Measurements from ENCODE around the gene NRCAM.

Gene NRCAM

DNA sequence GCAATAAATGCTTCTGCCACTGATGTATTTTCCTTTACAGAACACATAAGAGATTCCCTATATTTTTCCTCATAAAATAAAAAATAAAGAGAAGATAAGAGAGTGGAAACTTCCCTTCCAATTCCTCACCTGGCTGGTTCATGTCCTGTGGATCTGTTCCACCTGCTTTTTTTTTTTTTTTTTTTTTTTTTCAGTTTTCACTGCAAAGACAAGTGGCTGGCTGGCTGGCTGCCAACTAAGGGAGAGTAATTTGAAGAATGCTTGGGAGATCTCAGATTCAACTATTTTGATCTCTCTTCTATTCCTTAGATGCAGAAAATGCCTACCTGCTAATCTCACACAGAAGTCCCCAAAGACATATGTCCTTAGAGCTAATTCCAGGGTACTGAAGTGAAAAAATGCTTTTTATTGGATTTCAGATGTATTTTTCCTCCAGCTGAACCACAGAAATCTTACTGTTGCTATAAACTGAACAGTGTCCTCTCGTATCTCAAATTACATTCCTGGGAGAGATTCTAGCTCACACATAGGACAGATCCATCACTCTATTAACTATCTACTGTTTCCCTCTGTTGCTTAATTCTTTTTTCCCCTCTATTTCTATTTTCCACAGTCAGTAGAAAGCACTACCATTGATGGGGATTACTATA is 120.8 kb downstream of the NRCAM start:
- DNase-seq, result no peak

DNA sequence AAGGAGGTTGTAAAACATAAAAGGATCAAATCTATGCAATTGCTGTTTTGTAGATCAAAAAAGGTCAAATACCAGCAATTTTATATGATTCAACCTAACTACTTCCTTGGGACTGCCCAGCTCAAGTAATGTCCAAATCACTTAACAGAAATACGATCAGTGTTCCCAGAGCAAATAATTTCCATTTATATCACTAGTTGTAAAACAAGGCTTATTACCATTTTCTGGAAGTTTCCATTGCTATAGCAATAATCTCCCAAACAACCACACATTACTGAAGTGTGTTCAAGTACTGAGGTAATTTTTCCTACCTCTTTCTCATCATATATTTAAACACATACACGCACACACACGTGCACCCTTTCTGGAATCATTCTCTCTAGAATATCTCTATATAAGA is 123.3 kb downstream of the NRCAM start:
- no peak for DNase-seq

- DNase-seq, result no peak
Observed at GRCh38 chr7:108331971-108332370, 124.3 kb downstream of the NRCAM start.

DNA sequence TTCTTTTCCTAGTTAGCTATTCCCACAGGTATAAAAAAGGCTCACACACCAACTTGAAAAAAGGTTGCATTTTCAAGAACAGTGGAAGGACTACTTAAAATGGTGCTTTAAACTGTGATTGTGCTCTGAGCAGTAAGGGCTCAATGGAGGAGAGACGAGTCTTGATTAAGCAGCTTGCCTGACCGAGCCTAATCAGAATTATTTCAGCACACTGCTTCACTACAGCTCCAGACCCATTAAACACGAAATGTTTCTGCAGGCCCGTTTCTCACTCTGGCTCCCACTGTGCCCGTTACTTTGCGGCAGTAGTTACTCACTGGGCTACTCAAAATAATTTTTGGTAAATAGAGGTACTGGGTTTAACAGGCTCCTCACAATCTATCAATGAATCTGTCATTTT is 126.0 kb downstream of the NRCAM start:
- no peak for DNase-seq

- DNase-seq, result no peak
Observed at GRCh38 chr7:108329514-108329913, 126.7 kb downstream of the NRCAM start.

- DNase-seq, result peak in 1 of 2 donors; percentile 3
Observed at GRCh38 chr7:108328174-108328651, 128.0 kb downstream of the NRCAM start.

DNA sequence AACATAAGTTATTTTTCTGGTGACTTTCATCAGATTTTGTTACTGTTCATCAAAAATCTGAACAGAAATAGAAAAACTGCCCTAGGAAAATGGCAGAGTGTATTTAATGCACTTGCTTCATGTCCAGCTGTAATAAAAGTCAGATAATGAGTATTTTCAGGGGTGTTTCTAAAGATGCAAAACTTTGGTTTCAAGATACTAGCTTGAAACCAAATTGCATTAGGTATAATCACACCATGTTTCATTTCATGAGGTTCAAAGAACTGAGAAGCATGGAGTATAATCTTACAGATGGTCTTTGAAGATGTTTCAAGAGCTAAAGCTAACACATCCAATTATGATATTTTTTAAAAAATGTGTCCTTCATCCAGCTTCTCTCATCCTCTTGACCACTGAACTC is 128.9 kb downstream of the NRCAM start:
- no peak for DNase-seq

DNA sequence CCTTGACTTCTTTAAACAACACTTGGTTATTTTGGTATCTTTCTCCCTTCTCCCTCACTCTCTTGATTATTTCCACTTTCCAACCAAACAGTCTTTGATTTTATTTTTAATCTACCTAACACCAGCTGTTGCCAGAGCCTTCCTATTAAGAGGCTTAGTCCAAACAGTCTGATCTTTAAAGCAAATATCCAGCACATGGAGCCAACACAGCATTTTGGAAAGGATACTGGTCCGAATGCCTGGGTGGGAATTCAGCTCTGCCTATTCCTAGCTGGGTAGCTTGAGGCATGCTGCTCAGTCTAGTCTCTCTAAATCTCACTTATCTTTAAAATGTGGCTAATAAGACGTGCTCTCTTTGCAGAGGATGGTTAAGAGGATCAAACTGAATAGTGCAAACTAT is 129.3 kb downstream of the NRCAM start:
- DNase-seq, result no peak

GRCh38 chr7:108324053-108325038 is 131.9 kb downstream of the NRCAM start:
- DNase-seq, result no peak

DNA sequence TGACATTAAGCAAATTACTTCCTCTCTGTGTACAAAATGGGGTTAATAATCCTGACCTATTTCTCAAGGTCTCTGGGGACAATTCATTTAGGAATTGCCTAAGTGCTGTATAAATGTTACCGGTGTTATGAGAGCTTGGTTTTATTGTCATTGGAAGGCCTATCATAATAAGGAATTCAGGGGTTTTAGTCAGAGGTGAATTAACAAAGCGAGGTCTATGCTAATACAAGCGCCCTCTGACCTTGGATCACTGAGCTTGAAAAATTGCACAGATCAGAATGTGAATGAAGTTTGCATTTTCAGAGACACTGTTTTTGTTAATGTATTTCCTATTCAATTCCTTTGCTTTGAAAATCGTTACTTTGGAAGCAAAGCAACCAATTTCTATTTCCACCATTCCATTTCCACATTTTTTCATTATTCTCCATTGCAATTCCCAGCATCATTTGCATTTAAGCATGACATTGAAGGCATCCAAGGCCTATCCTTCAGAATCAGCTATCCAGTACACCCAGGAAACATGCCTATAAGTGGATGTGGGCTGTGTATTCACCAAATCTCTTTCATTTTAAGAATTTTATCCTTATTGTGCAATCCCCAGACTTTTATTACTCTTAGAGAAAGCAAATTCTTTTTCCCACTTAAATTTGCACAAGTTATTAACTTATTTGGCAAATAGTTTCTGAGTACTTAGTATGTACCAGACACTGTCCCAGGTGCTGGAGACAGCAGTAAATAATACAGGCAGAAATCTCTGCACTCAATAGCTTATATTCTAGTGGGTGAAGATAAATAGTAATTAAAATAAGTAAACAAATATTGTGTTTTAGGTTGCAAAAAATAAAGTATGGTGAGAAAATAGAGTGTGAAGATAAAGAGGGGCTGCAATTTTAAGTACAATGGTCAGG is 133.1 kb downstream of the NRCAM start:
- no peak for DNase-seq

- DNase-seq, result no peak
Observed at GRCh38 chr7:108322046-108322445, 134.2 kb downstream of the NRCAM start.

DNA sequence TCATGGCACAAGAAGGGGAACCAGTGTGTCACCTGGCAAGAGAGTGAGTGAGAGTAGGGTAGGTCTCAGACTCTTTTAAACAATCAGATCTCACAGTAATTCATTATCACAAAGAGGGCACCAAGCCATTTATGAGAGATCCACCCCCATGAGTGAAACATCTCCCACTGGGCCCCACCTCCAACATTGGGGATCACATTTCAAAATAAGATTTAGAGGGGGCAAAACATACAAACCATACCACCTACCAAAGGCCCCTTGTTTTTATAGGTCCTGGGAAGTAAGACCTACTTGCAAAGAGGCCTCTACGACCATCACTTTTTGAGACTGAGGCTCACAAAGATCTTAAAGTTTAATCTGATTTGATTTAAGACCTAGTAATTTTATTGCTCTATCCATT is 134.9 kb downstream of the NRCAM start:
- no peak for DNase-seq

GRCh38 chr7:108316708-108317107 is 139.5 kb downstream of the NRCAM start:
- DNase-seq, result no peak

DNA sequence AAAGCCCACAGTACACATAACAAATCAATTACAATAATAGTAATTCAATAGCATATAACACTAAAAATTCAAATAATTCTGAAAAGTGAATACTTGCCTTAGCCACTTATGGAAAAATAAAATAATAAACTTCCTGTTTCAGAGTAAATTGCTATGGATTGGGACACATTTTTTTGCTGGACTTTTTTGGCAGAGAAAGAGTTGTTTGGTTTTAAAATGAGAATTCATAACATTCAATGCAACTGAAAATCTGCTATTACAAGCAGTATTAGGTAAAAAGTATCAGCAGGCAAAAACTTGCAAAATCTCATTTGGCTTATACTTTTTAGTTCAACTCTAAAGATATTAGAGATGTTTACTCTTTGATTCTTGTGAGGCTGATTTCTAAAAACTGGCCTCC is 141.7 kb downstream of the NRCAM start:
- DNase-seq, result no peak

GRCh38 chr7:108314049-108314448 is 142.2 kb downstream of the NRCAM start:
- no peak for DNase-seq

DNA sequence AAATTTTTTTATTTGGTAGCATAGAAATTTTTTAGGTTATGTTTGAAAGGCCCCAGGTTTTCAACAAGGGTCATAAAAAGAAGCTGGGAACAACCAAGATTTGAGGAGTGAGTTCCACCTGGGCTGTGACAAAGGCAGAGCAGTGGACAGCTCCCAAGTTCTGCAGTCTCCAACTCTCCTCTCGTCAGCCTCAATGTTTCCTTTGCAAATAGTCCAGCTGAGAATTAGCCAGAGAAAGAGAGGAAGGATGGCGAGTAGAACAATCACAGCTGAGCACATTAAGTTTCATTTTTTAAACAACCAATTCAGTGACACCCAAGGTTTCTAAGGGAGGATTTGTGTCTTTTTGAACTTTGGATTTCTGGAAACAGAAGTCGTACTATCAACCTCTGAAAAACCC is 143.2 kb downstream of the NRCAM start:
- no peak for DNase-seq

DNA sequence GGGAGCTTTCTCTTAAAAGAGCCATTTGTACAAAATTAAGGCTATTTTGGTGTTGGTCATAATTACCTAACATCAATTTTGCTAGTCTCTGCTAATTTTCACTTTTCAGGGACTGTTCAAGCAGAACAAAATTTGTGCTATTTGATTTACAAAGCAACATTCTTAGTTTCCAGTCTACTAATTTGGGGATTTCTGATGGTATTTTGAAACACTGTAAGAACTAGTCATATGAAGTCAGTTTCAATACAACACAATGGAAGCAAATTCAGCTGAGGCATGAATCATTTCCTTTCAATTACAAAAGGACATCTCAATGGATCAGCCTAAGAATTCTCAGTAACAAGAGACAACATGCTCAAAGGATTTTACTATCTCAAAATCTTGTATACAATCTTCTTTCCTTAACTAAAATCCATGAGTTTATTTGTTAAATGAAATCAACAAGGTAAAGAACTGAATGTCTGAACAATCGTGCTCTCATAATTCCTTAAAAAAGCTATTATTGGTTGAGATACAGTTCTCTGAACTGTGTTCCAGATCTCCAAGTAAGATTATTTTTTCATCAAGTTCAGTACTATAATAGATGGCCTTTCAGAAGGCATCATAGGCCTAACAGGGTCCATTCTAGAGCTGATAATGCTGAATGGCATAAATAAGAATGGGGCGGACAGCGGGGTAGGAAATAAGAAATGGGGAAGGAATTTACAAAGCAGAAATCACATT is 144.6 kb downstream of the NRCAM start:
- peak; percentile 15 to 55 for DNase-seq

GRCh38 chr7:108310351-108310750 is 145.9 kb downstream of the NRCAM start:
- no peak for DNase-seq

DNA sequence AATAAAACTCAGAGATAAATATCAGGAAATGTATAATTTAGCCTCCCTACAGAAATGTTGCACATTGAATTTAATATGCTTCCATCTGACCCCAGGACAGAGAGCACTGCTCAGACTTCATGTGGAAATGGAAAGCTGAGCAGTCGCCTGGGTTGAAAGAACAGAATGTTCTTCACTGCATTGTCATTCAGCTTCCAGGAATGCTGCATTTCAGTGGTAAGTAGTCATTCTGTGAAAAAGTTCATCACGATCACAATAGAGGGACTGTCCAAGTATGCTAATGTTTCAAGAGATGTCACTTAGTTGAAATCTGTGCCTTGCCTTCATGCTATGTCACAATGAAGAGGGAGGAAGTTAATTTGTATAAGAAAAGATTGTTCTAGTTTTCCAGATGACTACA is 147.3 kb downstream of the NRCAM start:
- DNase-seq, result peak in 1 of 2 donors; percentile 7

DNA sequence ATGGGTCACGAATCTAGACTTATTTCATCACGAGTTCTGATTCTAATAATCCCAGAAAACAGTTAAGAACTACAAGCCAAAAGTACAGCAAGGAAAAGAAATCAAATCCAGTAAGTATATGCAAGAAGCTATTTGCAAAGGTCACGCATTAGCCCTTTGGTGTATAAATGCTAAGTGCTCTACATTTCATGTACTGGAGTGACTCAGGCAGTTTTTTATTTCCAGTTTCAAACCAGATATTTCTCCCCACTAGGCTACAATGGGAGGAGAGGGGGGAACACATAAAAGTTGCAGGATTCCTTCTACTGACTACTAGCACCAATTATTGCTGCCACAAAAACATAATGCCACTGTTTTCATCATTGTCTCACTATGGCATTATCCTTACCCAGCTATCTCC is 148.0 kb downstream of the NRCAM start:
- no peak for DNase-seq

GRCh38 chr7:108307595-108307994 is 148.6 kb downstream of the NRCAM start:
- DNase-seq, result no peak

GRCh38 chr7:108307194-108307593 is 149.0 kb downstream of the NRCAM start:
- no peak for DNase-seq

All from inflammatory macrophage treated with lipopolysaccharide for 1 hour (primary cell).